Sigmoid colon (tissue), 3 donors: ENCODE results near the gene ATP6V0E2.

Source experiments
- POLR2A ChIP-seq, 2 donors: fragments of 450-650 bp; IDR thresholded peaks; one replicate each; pipeline ENCODE4 v1.6.1; 2016; ENCODE audit warnings: antibody characterized with exemption in 2 of 2, mild to moderate bottlenecking in 2 of 2, moderate library complexity in 2 of 2
- TF ChIP-seq, protein P1 (sequence below), 4 experiments: fragments of 450-650 bp in 3 of 4; fragments of 200-600 bp in 1 of 4; IDR thresholded peaks; one replicate each; pipeline ENCODE4 v1.5.1; 2016 to 2019; ENCODE audit warnings: antibody characterized with exemption in 4 of 4, mild to moderate bottlenecking in 3 of 4, moderate library complexity in 2 of 4

DNA sequence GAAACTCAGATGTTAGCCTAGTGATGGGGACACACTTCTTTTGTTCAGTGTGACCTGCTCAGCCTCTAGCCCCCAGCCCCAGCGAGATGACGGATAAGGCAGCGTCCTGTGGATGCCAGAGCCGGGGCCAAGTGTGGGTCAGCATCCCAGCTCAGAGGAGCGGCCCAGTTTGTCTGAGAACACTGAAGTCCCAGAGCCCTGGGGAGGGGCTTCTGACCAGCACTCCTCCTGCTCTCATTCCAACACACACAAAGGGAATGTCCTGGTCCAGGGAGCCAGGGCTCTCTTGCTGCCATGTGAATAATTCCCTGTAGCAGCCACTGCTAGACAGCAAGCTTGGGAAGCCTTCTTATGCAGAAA, 4.5 kb upstream of the ATP6V0E2 start:
- TF ChIP-seq, protein P1, sequence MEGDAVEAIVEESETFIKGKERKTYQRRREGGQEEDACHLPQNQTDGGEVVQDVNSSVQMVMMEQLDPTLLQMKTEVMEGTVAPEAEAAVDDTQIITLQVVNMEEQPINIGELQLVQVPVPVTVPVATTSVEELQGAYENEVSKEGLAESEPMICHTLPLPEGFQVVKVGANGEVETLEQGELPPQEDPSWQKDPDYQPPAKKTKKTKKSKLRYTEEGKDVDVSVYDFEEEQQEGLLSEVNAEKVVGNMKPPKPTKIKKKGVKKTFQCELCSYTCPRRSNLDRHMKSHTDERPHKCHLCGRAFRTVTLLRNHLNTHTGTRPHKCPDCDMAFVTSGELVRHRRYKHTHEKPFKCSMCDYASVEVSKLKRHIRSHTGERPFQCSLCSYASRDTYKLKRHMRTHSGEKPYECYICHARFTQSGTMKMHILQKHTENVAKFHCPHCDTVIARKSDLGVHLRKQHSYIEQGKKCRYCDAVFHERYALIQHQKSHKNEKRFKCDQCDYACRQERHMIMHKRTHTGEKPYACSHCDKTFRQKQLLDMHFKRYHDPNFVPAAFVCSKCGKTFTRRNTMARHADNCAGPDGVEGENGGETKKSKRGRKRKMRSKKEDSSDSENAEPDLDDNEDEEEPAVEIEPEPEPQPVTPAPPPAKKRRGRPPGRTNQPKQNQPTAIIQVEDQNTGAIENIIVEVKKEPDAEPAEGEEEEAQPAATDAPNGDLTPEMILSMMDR (IDR thresholded peaks at IDR 0.05) = no peak
- TF ChIP-seq POLR2A (IDR thresholded peaks at IDR 0.05) = no peak
